Right lobe of liver (tissue), 4 donors: ENCODE results near the gene KMT5B.

Source experiments
- POLR2A ChIP-seq: fragments of 450-650 bp; IDR thresholded peaks from one replicate; pipeline ENCODE4 v1.6.1; 2017; ENCODE audit warnings: antibody characterized with exemption, mild to moderate bottlenecking
- TF ChIP-seq, protein P1 (sequence below), 4 donors: fragments of 200-600 bp in 3 of 4; fragments of 450-650 bp in 1 of 4; IDR thresholded peaks; one replicate each; pipeline versions ENCODE4 v1.5.1 to v1.8.0; 2016 to 2022; ENCODE audit warnings: antibody characterized with exemption in 4 of 4, mild to moderate bottlenecking in 2 of 4
- donor health status: DM: no; HTN: no; CAD: no.
- donor health status: DM: no; HTN: no; CAD: no.
- donor health status: DM: no; HTN: yes; CAD: no.

DNA sequence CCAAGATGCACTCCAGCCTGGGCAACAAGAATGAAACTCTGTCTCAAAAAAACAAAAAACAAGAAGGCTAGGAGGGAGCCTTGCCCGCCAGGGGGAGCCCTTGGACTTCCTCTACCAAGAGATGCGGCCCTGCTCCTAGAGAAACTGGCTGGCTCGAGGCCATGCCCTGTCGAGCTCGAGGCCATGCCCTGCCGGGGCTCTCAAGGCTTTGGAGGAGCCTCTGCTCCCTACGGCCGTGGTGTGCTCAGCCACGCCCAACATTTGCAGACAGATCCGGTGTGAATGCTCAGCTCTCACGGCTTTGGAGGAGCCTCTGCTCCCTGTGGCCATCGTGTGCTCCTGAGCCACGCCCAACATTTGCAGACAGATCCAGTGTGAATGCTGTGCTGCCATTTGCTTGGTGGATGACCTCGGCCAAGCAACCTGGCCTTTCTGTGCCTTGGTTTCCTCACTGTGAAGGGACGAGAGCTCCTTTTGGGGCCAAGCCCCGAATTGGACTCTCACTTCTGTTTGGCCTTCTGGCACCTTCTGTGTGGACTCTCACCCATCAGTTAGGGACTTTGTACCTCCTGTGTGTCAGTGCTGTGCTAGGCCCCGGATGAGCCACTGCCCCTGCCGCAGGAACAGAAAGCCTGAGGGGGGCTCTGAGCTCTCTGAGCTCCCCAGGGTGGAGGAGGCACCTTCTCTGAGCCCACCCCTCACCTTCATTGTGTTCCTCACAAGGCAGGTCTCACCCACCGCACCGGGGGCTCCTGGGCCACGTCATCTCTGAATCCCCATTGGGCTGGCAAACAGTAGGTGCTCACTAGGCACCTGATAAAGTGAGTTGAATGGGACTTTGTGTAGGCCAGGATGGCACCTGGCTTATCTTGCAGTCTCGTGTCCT, 44.6 kb upstream of the KMT5B start:
- TF ChIP-seq, protein P1, sequence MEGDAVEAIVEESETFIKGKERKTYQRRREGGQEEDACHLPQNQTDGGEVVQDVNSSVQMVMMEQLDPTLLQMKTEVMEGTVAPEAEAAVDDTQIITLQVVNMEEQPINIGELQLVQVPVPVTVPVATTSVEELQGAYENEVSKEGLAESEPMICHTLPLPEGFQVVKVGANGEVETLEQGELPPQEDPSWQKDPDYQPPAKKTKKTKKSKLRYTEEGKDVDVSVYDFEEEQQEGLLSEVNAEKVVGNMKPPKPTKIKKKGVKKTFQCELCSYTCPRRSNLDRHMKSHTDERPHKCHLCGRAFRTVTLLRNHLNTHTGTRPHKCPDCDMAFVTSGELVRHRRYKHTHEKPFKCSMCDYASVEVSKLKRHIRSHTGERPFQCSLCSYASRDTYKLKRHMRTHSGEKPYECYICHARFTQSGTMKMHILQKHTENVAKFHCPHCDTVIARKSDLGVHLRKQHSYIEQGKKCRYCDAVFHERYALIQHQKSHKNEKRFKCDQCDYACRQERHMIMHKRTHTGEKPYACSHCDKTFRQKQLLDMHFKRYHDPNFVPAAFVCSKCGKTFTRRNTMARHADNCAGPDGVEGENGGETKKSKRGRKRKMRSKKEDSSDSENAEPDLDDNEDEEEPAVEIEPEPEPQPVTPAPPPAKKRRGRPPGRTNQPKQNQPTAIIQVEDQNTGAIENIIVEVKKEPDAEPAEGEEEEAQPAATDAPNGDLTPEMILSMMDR (IDR thresholded peaks at IDR 0.05) = peak; percentile 86 to 92 (median 90)
- TF ChIP-seq POLR2A = peak; percentile 32
